Keratinocyte (primary cell): ENCODE results near the gene NIF3L1. TPM values are rescaled to one million over a fixed set of nuclear protein-coding genes. Genes with fewer than 3 reads are reported as not detected.
A peak's percentile ranks its signal among the peaks of the same experiment; 100 is the strongest.

Experiments used
- DNase-seq: peaks from one replicate; pipeline ENCODE4 v3.0.0-alpha.2; 2011; ENCODE audit warnings: low read depth, missing footprints, low spot score
- FAIRE-seq: peaks from 2 replicates; lab custom pipeline; 2011; peaks lifted over from hg19 to GRCh38; lab: Jason Lieb, UNC
- H2AFZ ChIP-seq: 2 replicates; pipeline ENCODE4 v1.6.0; 2012; ENCODE audit warnings: low read length, control low read depth, inconsistent platforms; ENCODE audit not compliant: control insufficient read depth
- H3K27ac ChIP-seq: 2 replicates; pipeline ENCODE4 v1.5.1; 2011; ENCODE audit warnings: low read length; ENCODE audit not compliant: control insufficient read depth, insufficient read depth
- H3K27me3 ChIP-seq: 3 replicates; pipeline ENCODE4 v1.6.0; 2011; ENCODE audit warnings: low read length; ENCODE audit not compliant: control insufficient read depth, insufficient read depth; ENCODE audit errors: extremely low read depth
- H3K36me3 ChIP-seq, 2 experiments: 2 replicates in 1 of 2; 3 replicates in 1 of 2; pipeline ENCODE4 v1.5.1; 2011; ENCODE audit warnings: low read length in 2 of 2, mild to moderate bottlenecking in 1 of 2; ENCODE audit not compliant: control insufficient read depth in 2 of 2, insufficient read depth in 2 of 2; ENCODE audit errors: extremely low read depth in 1 of 2
- H3K4me1 ChIP-seq: 3 replicates; pipeline ENCODE4 v1.5.1; 2011; ENCODE audit warnings: low read length; ENCODE audit not compliant: control insufficient read depth, insufficient read depth; ENCODE audit errors: extremely low read depth
- H3K4me2 ChIP-seq: 3 replicates; pipeline ENCODE4 v1.6.0; 2011; ENCODE audit warnings: low read depth, low read length; ENCODE audit not compliant: control insufficient read depth, insufficient read depth; ENCODE audit errors: extremely low read depth
- H3K4me3 ChIP-seq, 3 experiments: fragments of 200-600 bp in 1 of 3; sonication (generic) in 1 of 3; 2 replicates in 2 of 3; 3 replicates in 1 of 3; pipeline ENCODE4 v1.5.1; 2011 to 2016; ENCODE audit warnings: low read length in 3 of 3, mild to moderate bottlenecking in 3 of 3, control low read depth in 2 of 3, inconsistent platforms in 1 of 3, low read depth in 1 of 3, mixed read lengths in 1 of 3, mixed run types in 1 of 3, moderate library complexity in 1 of 3; ENCODE audit not compliant: control insufficient read depth in 2 of 3, insufficient read depth in 2 of 3; ENCODE audit errors: extremely low read depth in 1 of 3
- H3K79me2 ChIP-seq: 2 replicates; pipeline ENCODE4 v1.6.0; 2012; ENCODE audit warnings: low read length; ENCODE audit not compliant: control insufficient read depth, insufficient read depth
- H3K9ac ChIP-seq: 3 replicates; pipeline ENCODE4 v1.6.0; 2011; ENCODE audit warnings: low read length; ENCODE audit not compliant: control insufficient read depth, insufficient read depth; ENCODE audit errors: extremely low read depth
- H3K9me1 ChIP-seq: 3 replicates; pipeline ENCODE4 v1.6.0; 2011; ENCODE audit warnings: low read length; ENCODE audit not compliant: control insufficient read depth, insufficient read depth; ENCODE audit errors: extremely low read depth
- H3K9me3 ChIP-seq: 2 replicates; pipeline ENCODE4 v1.5.1; 2012; ENCODE audit warnings: low read depth, low read length; ENCODE audit not compliant: control insufficient read depth
- H4K20me1 ChIP-seq: 3 replicates; pipeline ENCODE4 v1.6.0; 2011; ENCODE audit warnings: low read length; ENCODE audit not compliant: control insufficient read depth, insufficient read depth; ENCODE audit errors: extremely low read depth
- EZH2 ChIP-seq: IDR thresholded peaks from one replicate; pipeline ENCODE4 v1.6.1; 2012; ENCODE audit warnings: inconsistent platforms, mild to moderate bottlenecking, low read length, moderate library complexity
- dilution Hi-C: fragments of 300-500 bp; cut with MboI; formaldehyde crosslinking; loops from one replicate; pipeline ENCODE4 v1.7.0; 2020; ENCODE audit warnings: low sequenced_read_pairs; ENCODE audit not compliant: extremely low pct_ligation_motif_present
- polyA plus RNA-seq, 5 experiments: library from polyadenylated mRNA; depleted of rRNA in 3 of 5; stranded (reverse) in 3 of 5; stranded (forward) in 1 of 5; unstranded in 1 of 5; fragments of >200 nt; gene quantifications; 1 replicate in 1 of 5; 2 replicates in 3 of 5; 3 replicates in 1 of 5; pipeline versions ENCODE4 v1.2.1 to v1.2.3, GENCODE V29; 2011 to 2012; ENCODE audit warnings: missing spikeins in 2 of 5, low read depth in 1 of 5, low replicate concordance in 1 of 5
- TF ChIP-seq, protein P1 (sequence below), 3 experiments: IDR thresholded peaks in 1 of 3; conservative IDR thresholded peaks in 1 of 3; optimal IDR thresholded peaks in 1 of 3; 2 replicates in 2 of 3; 3 replicates in 1 of 3; pipeline versions ENCODE3 to v1.5.1; 2011; ENCODE audit warnings: low read length in 3 of 3, mild to moderate bottlenecking in 3 of 3, moderate library complexity in 2 of 3, control low read depth in 1 of 3, inconsistent platforms in 1 of 3; ENCODE audit not compliant: insufficient read depth in 2 of 3; ENCODE audit errors: extremely low read depth in 1 of 3

The NIF3L1 gene
- polyA plus RNA-seq, 1 donor (not counting 4 experiments of a cell fraction or from before 2014, with no cell fraction given) = 67.1 TPM

DNA sequence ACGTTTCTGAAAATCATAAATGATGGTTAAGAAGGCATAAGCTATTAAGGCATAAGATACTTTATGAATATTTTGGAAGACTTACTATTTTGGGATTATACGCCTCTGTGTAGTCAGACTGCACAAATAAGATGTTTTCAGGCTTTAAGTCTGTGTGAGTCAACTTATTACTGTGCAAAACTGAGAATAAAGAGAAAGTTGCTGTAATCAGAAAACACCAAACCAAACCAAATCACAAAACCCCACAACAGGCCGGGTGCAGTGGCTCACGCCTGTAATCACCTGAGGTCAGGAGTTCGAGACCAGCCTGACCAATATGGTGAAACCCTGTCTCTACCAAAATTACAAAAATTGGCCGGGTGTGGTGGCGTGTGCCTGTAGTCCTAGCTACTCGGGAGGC, 32.4 kb upstream of the NIF3L1 start:
- TF ChIP-seq, protein P1, sequence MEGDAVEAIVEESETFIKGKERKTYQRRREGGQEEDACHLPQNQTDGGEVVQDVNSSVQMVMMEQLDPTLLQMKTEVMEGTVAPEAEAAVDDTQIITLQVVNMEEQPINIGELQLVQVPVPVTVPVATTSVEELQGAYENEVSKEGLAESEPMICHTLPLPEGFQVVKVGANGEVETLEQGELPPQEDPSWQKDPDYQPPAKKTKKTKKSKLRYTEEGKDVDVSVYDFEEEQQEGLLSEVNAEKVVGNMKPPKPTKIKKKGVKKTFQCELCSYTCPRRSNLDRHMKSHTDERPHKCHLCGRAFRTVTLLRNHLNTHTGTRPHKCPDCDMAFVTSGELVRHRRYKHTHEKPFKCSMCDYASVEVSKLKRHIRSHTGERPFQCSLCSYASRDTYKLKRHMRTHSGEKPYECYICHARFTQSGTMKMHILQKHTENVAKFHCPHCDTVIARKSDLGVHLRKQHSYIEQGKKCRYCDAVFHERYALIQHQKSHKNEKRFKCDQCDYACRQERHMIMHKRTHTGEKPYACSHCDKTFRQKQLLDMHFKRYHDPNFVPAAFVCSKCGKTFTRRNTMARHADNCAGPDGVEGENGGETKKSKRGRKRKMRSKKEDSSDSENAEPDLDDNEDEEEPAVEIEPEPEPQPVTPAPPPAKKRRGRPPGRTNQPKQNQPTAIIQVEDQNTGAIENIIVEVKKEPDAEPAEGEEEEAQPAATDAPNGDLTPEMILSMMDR (optimal IDR thresholded peaks at IDR 0.05 in 1 of 3, IDR thresholded peaks at IDR 0.05 in 1 of 3, conservative IDR thresholded peaks at IDR 0.05 in 1 of 3; ENCODE audit: extremely low read depth in 1 of 3, insufficient read depth in 2 of 3, low read length in 3 of 3) = no peak
- no peak for TF ChIP-seq EZH2
- no peak overlapping the region for H2AFZ ChIP-seq
- dilution Hi-C loops = no loop called here
- no peaks in the 10 kb centered on the region for H4K20me1 ChIP-seq
- H3K27ac ChIP-seq = no peak overlapping the region
- H3K79me2 ChIP-seq = peaks cover 49% of the 10 kb centered on the region
- no peak overlapping the region for H3K4me3 ChIP-seq
- DNase-seq (no peak), FAIRE-seq (no peak)
- H3K9me3 ChIP-seq = no peaks in the 10 kb centered on the region
- no peaks in the 10 kb centered on the region for H3K27me3 ChIP-seq
- H3K4me2 ChIP-seq = no peak overlapping the region
- peaks cover 18% of the 10 kb centered on the region for H3K4me1 ChIP-seq
- H3K9ac ChIP-seq = no peak overlapping the region
- H3K36me3 ChIP-seq = peaks cover 25 to 57% of the 10 kb centered on the region in 2 experiments
- H3K9me1 ChIP-seq = no peaks in the 10 kb centered on the region

DNA sequence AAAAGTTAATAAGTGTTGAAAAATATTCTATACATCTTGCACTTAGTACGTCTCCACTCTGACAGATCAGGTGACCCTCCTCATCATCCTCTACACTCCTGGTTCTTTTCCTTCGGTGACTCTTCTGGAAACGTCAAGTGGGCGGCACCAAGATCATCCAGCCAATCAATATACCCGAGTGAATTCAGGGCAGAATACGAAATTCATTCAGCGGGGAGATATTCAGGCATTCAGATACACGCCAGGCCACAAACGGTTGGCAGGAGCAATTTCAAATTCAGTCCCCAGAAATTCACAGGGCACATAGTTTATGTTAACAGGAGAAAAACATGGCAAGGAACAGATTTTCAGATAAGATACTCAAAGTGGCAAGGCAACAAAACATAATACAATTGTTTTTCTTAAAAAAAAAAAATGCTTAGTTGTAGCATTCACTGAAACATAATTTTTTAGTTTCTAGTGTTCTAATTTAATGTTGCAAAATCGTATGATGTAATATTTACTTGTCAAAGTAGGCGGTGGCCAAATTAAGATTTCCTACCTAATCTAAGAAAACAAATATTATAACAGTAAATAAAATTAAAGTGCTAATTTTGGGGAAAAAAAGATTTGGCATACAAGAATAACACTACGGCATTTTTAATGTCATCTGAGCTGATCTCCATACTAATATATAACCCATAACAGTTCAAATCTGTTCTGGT, 28.9 kb upstream of the NIF3L1 start:
- no peaks in the 10 kb centered on the region for H3K9me3 ChIP-seq
- peaks cover 76% of the 10 kb centered on the region for H3K79me2 ChIP-seq
- H3K9ac ChIP-seq = peak overlapping the region; percentile 16
- TF ChIP-seq, protein P1 (optimal IDR thresholded peaks at IDR 0.05 in 1 of 3, IDR thresholded peaks at IDR 0.05 in 1 of 3, conservative IDR thresholded peaks at IDR 0.05 in 1 of 3; ENCODE audit: extremely low read depth in 1 of 3, insufficient read depth in 2 of 3, low read length in 3 of 3) = no peak
- no peak for TF ChIP-seq EZH2
- peak overlapping the region; percentile 29 for H3K27ac ChIP-seq
- dilution Hi-C loops = no loop called here
- peaks cover 20% of the 10 kb centered on the region for H3K4me1 ChIP-seq
- peaks cover 16 to 42% of the 10 kb centered on the region in 2 experiments for H3K36me3 ChIP-seq
- DNase-seq (no peak), FAIRE-seq (no peak)
- H3K27me3 ChIP-seq = no peaks in the 10 kb centered on the region
- peak overlapping the region; percentile 83 for H3K4me2 ChIP-seq
- no peaks in the 10 kb centered on the region for H3K9me1 ChIP-seq
- peak overlapping the region in 2 of 3 experiments; percentile 38 to 92 for H3K4me3 ChIP-seq
- no peak overlapping the region for H2AFZ ChIP-seq
- H4K20me1 ChIP-seq = no peaks in the 10 kb centered on the region
